Central memory CD4-positive, alpha-beta T cell (primary cell): ENCODE data around the gene CNIH4.
"Not testable (repeated sequence)": the region's sequence is repeated elsewhere in the genome, so short reads cannot be mapped to it uniquely, and the experiment has no call there.

Experiments
- DNase-seq: peaks from one replicate; pipeline ENCODE4 v3.0.0; 2022

Gene CNIH4

DNA sequence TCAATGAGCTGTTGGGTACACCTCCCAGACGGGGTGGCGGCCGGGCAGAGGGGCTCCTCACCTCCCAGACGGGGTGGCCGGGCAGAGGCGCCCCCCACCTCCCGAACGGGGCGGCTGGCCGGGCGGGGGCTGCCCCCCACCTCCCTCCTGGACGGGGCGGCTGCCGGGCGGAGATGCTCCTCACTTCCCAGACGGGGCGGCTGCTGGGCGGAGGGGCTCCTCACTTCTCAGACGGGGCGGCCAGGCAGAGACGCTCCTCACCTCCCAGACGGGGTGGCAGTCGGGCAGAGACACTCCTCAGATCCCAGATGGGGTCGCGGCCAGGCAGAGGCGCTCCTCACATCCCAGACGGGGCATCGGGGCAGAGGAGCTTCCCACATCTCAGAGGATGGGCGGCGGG is 7.0 kb upstream of the CNIH4 start:
- not testable (repeated sequence) for DNase-seq

DNA sequence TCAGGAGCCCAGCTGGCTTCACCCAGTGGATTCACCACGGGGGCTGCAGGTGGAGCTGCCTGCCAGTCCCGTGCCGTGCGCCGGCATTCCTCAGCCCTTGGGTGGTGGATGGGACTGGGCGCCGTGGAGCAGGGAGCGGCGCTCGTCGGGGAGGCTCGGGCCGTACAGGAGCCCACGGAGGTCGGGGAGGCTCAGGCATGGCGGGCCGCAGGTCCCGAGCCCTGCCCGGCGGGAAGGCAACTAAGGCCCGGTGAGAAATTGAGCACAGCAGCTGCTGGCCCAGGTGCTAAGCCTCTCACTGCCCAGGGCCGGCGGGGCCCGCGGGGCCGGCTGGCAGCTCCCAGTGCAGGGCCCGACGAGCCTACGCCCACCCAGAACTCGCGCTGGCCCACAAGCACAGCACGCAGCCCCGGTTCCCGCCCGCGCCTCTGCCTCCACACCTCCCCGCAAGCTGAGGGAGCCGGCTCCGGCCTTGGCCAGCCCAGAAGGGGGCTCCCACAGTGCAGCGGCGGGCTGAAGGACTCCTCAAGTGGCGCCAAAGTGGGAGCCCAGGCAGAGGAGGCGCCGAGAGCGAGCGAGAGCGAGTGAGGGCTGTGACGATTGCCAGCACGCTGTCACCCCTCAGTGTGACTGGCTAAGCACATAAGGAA is 4.1 kb upstream of the CNIH4 start:
- DNase-seq: not testable (repeated sequence)

DNA sequence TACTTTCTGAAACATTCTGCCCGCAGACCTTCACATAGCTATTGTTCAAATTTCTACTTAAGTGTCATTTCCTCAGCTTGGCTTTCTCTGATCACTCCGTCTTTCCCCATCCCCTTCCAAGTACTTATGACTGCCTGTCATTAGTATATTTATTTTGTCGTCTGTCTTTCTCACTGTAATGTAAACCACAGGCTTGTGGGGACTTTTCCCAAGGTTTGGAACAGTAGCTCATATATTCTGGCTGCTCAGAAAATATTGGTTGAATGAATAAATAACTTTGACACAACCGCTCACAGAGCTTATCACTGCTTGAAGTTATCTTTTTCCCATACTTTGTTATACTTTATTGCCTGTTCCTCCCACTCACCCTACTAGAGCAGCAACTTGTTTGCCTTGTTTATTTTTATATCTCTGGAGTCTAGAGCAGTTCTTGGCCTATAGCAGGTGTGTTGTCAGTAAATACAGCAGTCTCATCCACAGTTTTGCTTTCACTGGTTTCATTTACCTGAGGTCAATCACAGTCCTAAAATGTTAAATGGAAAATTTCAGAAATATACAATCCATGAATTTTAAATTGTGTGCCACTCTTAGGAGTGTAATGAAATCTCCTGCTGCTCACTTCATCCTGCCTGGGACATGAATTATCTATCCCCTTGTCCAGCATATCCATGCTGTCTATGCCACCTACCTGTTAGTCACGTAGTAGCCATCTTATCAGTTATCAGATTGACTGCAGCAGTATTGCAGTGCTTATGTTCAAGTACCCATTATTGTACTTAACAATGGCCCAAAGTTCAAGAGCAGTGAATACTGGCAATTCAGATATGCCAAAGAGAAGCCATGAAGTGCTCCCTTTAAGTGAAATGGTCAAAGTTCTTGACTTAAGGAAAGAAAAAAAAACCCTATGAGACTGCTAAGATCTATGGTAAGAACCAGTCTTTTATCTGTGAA is 2.4 kb upstream of the CNIH4 start:
- no peak for DNase-seq

DNA sequence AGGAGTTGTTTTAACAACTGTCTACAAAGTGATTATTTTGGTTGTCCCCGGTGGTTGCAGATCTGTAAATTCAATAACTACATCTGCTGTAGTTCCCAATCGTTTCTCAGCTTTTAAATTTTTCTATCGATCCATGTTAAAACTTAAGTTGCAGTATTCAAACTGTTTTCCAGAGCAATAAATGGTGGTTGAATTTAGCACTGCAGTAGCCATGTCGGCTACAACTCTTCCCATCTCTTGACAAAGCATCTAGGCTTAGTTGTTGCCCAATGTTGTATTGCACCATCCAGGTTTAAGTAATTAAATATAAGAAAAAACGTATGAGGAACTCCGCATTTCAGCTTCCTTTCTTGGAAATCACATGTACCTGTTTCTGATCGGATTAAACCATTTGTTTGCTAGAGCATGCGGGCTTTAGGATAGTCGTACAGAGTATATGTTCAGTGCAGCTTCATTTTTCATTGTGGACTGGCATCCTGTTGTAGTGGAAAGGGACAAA is 996 bp downstream of the CNIH4 start:
- DNase-seq: no peak

DNA sequence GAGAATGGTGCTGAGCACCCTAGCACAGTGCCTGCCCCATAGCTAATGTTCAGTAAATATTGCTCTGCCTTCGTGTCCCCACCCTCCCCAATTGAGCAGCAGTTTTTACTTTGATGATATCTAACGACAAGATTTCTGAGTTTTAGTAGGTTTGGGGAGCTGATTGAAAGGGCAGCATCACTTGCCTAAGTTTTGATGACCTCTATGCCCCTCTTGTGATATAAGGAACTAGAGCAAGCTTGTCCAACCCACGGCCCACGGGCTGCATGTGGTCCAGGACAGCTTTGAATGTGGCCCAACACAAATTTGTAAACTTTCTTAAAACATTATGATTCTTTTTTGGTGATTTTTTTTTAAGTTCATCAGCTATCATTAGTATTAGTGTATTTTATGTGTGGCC is 1.6 kb downstream of the CNIH4 start:
- no peak for DNase-seq

DNA sequence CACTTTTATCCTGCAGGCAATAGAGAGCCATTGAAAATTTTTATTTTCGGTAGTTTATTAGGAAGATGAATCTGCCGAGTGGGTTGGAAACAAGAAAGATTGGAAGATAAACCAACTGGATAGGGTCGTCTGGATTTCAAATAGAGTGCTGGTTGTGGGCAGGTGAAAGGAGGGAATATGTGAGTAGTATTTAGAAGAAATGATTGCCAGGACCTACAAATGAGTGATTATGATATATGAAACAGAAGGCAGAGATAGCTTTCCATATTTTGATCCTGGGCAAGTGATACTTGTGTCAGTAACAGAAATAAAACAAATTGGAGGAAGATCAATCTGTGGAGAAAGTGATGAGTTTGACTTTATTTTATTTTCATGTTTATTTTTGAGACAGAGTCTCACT is 2.5 kb downstream of the CNIH4 start:
- no peak for DNase-seq

DNA sequence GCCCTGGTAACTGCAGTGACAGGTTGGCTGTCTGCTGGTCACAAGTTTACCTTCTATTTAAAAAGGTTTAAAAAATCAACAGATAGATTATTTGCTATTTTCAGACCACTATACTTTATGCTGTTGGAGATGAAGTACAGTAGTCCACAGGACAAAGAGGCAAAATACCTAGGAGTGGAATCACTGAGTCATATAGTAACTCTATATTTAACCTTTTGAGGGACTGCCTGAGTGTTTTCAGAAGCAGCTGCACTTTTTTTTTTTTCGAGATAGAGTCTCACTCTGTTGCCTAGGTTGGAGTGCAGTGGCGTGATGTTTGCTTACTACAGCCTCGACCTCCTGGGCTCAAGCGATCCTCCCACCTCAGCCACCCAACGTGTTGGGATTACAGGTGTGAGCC is 11.7 kb downstream of the CNIH4 start:
- DNase-seq: no peak

DNA sequence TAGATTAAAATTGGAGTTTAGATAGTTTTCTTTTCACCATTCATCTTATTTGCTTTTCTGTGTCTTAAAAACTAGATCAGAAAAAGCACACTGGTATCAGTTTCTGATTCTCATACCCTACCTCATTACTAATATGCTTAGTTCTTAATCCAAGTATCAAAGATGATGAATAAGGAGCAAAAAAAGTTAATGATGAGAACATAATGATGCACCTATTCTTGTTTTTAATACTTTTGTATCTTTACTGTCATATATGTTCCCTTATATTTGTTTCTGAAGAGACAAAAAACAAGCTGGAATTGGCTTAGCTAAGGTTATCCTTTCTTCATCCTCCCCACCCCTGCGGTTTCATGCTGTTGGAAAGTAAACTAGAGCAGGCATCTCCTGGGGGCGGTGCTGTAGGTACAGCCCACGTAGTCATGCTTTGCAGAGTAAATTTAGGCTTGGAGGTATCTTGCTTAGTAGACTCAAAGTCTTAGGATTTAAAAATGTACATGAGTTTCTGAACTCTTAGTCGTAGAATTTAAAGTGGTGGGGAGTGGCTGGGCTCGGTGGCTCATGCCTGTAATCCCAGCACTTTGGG is 16.4 kb downstream of the CNIH4 start:
- DNase-seq: no peak

DNA sequence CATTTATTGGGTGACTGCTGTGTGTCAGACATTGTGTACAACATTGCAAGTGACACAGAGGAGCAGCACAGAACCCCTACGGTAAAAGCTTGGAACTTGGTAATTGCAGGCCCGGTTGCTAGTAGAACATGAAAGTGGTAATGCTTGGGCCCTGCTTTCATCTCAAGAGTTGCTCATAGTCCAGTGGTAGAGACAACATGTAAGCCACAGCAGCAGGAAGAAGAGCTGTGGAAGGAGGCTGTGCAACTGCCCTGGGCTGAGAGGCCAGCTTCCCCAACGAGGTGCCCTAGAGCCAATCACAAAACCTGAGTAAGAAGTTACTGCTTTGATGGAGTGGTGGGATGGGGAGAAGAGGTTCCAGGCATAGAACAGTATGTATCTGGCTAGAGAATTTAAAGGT is 18.4 kb downstream of the CNIH4 start:
- DNase-seq: no peak

DNA sequence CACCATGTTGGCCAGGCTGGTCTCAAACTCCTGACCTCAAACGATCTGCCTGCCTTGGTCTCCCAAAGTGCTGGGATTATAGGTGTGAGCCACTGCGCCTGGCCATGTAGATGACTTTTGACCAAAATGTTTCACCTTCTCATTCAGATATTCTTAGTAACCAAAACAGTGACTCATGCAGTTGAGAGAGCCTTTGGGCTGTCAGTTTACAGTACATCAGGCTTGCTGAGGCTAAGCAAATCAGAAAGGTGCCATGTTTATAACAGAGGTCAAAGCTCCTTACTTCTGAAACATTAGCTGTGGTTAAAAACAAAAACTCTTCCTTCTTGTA is 21.0 kb downstream of the CNIH4 start:
- DNase-seq: no peak

DNA sequence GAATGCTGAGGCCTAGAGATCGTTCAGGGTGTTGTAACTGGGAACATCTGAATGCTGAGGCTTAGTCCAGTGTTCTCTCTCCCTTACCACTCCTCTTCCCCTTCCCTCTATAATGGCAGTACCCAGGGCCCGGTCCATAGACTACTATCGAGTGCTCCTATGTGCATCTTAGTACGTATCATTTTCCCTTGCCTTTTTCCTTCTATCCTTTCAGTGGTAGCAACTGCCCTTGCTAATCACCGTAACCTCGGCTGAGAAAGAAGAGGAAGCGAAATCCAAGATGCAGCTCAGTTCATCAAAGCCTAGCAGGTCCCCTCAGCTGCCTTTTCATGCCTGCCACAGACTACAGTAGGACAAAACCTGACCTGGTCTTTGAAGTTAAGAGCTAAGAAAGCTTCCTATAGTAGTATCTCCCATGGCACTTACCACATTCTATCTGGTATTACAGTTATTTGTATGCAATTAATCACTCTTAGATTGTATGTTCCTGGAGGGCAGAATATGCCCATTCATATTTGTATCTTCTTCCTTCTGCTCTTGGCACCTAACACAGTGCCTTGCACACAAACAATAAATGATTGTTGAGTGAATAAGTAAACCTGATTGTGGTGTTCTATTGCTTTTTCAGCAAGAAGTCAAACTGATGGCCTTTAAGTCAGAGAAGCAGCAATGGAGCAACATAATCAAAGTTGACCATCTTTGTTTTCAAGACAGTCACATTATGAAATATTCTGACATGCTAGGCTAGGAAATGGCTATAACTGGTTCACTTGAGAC is 22.4 kb downstream of the CNIH4 start:
- DNase-seq: no peak

DNA sequence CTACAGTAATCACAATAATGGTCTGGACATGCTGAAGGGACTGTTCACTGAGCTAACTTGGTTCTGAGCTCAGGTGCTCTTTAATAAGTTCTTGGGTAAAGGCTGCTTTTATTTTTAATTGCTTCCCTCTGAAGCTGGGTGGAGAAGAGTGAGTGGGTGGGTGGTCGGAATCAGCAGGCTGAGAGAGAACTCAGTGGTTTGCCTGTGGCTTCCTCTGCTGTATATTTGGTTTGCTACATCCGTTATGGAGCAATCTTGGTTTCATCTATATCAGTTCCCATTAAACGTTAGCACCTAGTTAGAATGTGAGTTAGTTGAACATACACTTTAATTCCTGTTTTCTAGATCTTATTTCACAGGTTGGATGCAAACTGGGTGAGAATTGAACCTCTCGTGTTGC is 23.3 kb downstream of the CNIH4 start:
- DNase-seq: peak; percentile 65

DNA sequence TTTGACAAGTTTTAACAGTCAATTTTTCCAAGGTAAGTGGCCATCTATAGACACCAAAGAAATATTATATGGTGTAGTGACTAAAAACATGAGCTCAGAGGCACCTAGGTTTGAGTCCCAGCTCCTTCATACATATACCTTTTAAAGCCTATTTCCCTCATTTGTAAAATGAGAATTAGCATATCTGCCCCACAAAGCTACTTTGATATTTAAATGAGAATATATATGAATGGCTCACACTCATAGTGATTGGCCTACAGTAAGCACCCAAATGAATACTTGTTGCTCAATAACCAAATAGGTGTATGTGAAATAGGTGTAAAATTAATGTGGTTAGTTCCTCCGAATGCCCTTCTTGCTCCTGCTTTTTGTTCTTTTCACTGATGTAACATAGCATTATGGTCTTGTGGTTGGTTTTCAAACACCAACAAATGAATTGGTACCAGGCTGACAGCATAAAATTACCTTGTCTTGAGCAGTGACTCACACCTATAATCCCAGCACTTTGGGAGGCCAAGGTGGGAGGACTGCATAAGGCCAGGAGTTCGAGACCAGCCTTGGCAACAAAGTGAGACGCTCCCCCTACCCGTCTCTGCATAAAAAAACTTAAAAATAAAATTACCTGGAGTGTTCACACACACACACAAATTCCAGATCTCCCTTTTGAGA is 25.3 kb downstream of the CNIH4 start:
- no peak for DNase-seq

DNA sequence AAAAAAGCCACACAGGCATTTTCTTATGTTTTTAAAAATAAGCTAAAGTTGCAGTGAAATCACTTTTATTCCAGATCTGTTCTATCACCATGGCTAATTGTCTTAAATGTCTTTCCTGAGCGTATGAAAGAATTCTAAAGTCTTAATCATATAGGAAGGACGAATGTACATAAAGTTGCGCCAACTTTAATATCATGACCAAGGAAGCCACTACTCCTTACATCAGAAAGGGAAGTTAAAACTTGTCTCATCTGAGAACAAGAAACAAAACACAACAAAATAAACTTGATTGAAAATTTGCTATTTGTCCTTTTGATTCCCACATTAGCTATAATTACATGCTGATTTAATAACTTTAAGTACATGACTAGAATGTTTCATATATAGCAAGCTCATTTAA is 26.5 kb downstream of the CNIH4 start:
- DNase-seq: no peak

DNA sequence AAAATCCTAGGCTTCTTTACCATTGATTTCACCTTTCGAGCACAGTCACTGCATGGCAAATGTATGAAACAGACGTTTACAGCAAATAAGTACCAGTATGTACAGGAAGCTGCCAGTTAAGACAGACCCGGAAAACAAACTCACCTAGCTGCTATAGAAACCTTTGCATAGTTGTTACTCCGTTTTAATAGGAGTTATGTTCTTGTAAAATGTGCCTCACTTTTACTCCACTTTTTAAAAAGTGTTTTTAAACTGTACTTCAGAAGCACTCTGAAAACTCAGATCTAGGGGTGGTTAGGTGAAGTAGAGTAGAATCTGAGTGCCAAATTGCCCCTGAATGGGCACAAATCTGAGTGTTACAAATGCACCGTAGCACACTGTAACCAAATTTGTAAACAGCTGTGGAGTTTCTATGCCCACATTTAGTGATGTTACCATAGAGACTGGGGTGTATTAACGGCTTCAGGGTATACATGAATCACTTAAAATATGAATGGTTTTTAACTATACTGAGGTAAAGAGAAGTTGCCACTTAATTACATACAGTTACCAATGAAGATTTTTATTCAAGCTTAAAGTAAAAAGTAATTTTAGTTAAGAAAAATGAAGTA is 30.7 kb downstream of the CNIH4 start:
- DNase-seq: peak; percentile 52

DNA sequence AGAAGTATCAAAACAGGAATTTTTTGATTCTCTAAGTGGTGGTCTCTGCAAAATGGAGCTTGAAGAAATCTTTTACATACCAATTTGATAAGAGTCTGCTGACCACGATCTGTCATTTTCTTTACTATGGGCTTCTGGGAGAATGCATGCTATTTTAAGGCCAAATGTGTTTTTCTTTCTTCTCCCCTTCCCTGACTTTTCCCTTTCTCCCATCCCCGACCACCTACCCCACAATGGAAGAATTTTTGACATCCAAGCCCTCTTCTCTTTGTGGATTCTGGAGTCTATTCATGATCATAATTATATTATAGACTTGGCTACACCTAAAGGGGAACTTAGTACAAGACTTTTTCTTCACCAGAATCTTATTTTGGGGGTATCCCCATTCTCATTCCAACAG is 31.3 kb downstream of the CNIH4 start:
- no peak for DNase-seq

DNA sequence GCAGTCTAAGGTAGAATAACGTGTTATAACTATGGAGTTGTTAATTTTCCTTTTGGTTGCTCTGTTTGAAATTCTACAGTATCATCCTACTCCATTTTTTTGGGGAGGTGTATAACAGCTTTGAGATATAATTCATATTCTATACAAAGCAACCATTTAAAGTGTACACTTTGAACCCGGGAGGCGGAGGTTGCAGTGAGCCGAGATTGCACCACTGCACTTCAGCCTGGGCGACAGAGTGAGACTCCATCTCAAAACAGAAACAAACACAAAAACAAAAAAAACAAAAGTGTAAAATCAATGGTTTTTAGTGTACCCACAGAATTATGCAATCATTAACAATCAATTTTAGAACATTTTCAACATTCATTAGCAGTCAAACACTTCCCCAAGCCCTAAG is 33.8 kb downstream of the CNIH4 start:
- no peak for DNase-seq

DNA sequence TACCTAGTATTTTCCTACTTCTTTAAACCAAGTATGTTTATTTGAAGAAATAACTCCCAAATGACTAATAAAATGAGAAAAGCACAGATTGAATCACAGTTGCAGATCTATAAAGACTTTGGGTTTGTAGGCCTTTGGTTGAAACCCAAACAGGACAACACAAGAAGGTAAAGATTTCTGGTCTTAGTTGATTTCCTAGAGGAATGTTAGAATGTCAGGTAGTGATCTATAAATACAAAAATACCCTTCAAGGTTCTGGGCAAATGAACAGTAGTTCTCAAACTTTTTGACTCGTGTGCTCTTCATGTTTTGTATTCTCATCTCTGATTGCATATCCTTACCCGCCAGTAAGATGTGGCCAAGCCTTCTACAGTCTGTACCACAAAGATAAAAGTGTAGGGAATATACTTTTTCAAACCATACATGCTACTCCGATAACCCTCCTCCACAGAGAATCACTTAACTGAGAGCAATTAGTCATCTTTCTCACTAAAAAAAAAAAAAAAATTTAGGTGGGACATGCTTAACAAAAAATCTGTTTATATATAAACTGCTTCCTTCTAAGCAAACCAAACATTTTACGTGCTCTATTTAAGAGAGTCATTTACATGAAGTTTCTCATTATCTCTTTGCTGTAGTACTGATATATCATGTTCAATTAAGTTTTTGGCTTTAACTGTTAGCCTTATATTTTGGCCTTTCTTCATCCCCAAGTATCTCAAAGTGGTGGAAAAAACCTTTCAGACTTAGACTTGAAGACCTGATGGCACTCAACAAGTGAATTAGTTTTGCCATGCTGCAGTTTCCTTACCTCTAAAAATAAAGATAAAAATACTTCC is 36.0 kb downstream of the CNIH4 start:
- DNase-seq: no peak

DNA sequence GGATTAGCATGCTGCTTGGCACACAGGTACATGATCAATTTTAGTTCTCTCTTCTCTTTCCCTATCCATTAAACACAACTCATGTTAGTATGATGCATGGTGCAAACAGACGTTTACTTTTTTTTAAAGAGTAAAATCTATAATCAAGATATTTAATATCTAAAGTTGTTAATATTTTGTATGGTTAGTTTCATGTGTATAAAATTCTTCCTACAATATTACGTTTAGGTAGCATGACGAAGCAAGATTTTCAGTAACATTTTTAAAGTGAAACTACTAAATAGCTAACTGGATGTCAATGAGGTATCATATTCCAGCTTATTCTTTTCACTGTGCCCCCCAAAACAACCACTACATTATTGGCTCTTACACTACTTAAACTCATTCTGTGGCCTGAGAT is 36.6 kb downstream of the CNIH4 start:
- DNase-seq: no peak

DNA sequence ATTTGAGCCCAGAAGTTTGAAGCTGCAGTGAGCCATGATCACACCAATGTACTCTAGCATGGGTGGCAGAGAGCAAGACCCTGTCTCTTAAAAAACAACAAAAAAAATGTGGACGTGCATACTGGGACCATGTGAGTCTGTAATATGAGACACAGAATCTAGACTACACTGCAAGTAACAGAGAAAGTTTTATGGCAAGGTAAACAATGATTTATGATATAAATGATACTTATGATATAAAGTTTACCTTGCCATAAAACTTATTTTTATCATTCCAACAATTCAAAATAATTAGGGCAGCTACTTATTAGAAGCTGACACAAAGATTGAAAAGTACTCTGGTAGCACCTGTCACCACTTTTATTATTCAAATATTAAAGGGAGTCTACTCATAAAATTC is 43.2 kb downstream of the CNIH4 start:
- DNase-seq: no peak

DNA sequence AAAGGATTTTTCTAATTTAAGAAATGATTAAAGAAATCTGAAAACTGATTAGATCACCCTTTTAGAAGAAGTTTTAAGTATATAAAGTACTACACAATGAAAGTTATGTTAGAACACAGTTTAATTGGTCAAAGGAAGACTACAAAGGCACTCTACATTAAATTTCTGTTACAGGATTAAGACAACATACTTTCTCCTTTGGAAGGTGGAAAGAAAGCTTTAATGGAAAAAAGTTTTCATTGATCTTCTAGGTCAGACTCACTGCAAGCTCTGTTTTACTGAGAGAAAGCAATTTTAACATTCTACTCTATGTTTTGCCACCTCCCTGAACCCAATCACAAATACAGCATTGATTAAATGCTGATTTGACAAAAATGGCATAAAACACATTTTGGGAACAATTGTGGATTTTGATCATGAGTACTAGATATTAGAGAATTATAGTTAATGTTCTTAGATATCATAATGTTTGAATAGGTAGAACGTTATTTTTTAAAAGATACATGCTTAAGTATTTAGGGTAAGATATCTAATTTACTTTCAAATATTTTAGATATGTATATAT is 45.9 kb downstream of the CNIH4 start:
- DNase-seq: no peak
